H1 (cell line): ENCODE measurements around the gene CD7. TPM values are rescaled to one million over a fixed set of nuclear protein-coding genes. Genes with fewer than 3 reads are reported as not detected.

Source experiments
- CHD2 ChIP-seq: IDR thresholded peaks from 2 replicates; pipeline ENCODE4 v1.6.1; 2012; ENCODE audit warnings: low read length, improper control_type of control experiment
- EP300 ChIP-seq, 2 experiments: IDR thresholded peaks; 1 replicate in 1 of 2; 2 replicates in 1 of 2; pipeline ENCODE4 v1.6.1; 2011 to 2012; ENCODE audit warnings: low read depth in 2 of 2, low read length in 2 of 2, mild to moderate bottlenecking in 2 of 2, borderline replicate concordance in 1 of 2, inconsistent platforms in 1 of 2, moderate library complexity in 1 of 2
- FOSL1 ChIP-seq: IDR thresholded peaks from 2 replicates; pipeline ENCODE4 v1.6.1; 2011; ENCODE audit warnings: mild to moderate bottlenecking, low read depth, low read length, moderate library complexity; ENCODE audit not compliant: insufficient read depth
- JUND ChIP-seq: IDR thresholded peaks from 2 replicates; pipeline ENCODE4 v1.6.1; 2011; ENCODE audit warnings: mild to moderate bottlenecking, improper control_type of control experiment, low read length
- MAFK ChIP-seq: IDR thresholded peaks from 2 replicates; pipeline ENCODE4 v1.6.1; 2012; ENCODE audit warnings: low read depth, mild to moderate bottlenecking, improper control_type of control experiment, low read length
- POLR2AphosphoS5 ChIP-seq: IDR thresholded peaks from 2 replicates; pipeline ENCODE4 v1.6.1; 2011; ENCODE audit warnings: low read depth, low read length
- SAP30 ChIP-seq: fragments of 300-600 bp; sonication (generic); IDR thresholded peaks from 2 replicates; pipeline ENCODE4 v1.7.1; 2012; ENCODE audit warnings: low read length, moderate library complexity, mild to moderate bottlenecking, inconsistent platforms; ENCODE audit not compliant: insufficient read depth, insufficient replicate concordance
- SIN3A ChIP-seq, 2 experiments: IDR thresholded peaks in 1 of 2; conservative IDR thresholded peaks in 1 of 2; 2 replicates each; pipeline ENCODE4 v1.6.1; 2011 to 2012; ENCODE audit warnings: low read length in 2 of 2, improper control_type of control experiment in 1 of 2, low read depth in 1 of 2, mild to moderate bottlenecking in 1 of 2
- polyA plus RNA-seq, 7 experiments: library from polyadenylated mRNA; depleted of rRNA in 3 of 7; stranded (reverse) in 5 of 7; unstranded in 2 of 7; fragments of >200 nt in 5 of 7; fragments of 200-250 nt in 2 of 7; gene quantifications; 1 replicate in 5 of 7; 2 replicates in 1 of 7; 4 replicates in 1 of 7; pipeline versions ENCODE4 v1.2.1 to v1.2.3, GENCODE V29; 2011 to 2013; ENCODE audit warnings: missing spikeins in 2 of 7, mixed read lengths in 2 of 7
- total RNA-seq: library from RNA; stranded (reverse); fragmentation: NEBNext Ultra II Directional; extraction: Animal tissue kit (Norgen Biotek cat#: 25700); gene quantifications from 2 replicates; pipeline ENCODE4 v1.2.1, GENCODE V29; 2021
- TF ChIP-seq, protein P1 (sequence below): IDR thresholded peaks from 2 replicates; pipeline ENCODE4 v1.6.1; 2012; ENCODE audit warnings: inconsistent platforms
- TF ChIP-seq, protein P2 (sequence below): IDR thresholded peaks from 2 replicates; pipeline ENCODE4 v1.6.1; 2012; ENCODE audit warnings: low read length, inconsistent platforms

CD7 gene
- total and polyA plus RNA-seq, 2 of the 8 experiments (the other 6 are each of a cell fraction or from before 2014, with no cell fraction given), result 0.83 to 0.86 TPM

DNA sequence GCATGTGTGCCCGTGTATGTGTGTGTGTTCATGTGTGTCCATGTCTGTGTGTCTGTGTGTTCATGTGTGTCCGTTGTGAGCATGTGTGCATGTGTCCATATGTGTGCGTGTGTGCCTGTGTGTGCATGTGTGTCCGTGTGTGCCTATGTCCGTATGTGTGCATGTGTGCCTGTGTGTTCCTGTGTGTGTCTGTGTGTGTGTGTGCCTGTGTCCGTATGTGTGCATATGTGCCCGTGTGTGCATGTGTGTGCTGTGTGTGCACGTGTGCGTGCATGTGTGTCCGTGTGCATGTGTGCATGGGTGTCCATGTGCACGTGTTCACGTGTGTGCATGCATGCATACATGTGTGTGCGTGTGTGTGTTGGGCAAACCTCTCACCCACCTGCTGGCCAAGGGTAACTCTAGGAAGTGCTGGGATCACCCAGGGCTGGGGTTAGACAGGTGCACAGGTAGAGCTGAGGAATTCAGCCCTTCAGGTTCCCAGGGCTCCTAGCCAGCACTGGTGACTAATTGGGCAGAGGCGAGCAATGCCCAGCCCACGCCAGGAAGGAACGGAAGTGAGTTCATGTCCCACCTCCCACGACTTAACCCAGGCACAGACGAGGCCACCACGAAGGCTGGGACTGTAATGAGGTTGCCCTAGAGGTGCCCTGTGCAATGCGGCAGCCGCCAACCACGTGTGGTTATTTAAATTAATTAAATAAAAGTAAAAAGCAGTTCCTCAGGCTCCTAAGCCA is 35.7 kb downstream of the CD7 start (continued):
- TF ChIP-seq, protein P1, sequence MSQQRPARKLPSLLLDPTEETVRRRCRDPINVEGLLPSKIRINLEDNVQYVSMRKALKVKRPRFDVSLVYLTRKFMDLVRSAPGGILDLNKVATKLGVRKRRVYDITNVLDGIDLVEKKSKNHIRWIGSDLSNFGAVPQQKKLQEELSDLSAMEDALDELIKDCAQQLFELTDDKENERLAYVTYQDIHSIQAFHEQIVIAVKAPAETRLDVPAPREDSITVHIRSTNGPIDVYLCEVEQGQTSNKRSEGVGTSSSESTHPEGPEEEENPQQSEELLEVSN, result no peak
- no peak for TF ChIP-seq CHD2
- no peak for TF ChIP-seq MAFK
- TF ChIP-seq SIN3A (conservative IDR thresholded peaks at IDR 0.05 in 1 of 2, IDR thresholded peaks at IDR 0.05 in 1 of 2; ENCODE audit: low read depth in 1 of 2, low read length in 2 of 2), result no peak
- no peak for TF ChIP-seq JUND
- no peak for TF ChIP-seq POLR2AphosphoS5
- TF ChIP-seq EP300 (IDR thresholded peaks at IDR 0.05; ENCODE audit: borderline replicate concordance in 1 of 2, low read depth in 2 of 2, low read length in 2 of 2), result no peak
- no peak for TF ChIP-seq FOSL1
- TF ChIP-seq SAP30, result no peak
- TF ChIP-seq, protein P2, sequence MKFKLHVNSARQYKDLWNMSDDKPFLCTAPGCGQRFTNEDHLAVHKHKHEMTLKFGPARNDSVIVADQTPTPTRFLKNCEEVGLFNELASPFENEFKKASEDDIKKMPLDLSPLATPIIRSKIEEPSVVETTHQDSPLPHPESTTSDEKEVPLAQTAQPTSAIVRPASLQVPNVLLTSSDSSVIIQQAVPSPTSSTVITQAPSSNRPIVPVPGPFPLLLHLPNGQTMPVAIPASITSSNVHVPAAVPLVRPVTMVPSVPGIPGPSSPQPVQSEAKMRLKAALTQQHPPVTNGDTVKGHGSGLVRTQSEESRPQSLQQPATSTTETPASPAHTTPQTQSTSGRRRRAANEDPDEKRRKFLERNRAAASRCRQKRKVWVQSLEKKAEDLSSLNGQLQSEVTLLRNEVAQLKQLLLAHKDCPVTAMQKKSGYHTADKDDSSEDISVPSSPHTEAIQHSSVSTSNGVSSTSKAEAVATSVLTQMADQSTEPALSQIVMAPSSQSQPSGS, result no peak
